T follicular helper cell (primary cell): ENCODE results near the gene DMC1.
"Not testable (repeated sequence)": the region's sequence is repeated elsewhere in the genome, so short reads cannot be mapped to it uniquely, and the experiment has no call there.

ENCODE experiments used
- DNase-seq: peaks from one replicate; pipeline ENCODE4 v3.0.0-alpha.2; 2020; ENCODE audit warnings: low read depth

DMC1 gene

GRCh38 chr22:38501797-38502672, 67.9 kb downstream of the DMC1 start:
- no peak for DNase-seq

GRCh38 chr22:38497869-38498268, 72.1 kb downstream of the DMC1 start:
- no peak for DNase-seq

GRCh38 chr22:38494939-38495338, 75.0 kb downstream of the DMC1 start:
- DNase-seq, result no peak

DNA sequence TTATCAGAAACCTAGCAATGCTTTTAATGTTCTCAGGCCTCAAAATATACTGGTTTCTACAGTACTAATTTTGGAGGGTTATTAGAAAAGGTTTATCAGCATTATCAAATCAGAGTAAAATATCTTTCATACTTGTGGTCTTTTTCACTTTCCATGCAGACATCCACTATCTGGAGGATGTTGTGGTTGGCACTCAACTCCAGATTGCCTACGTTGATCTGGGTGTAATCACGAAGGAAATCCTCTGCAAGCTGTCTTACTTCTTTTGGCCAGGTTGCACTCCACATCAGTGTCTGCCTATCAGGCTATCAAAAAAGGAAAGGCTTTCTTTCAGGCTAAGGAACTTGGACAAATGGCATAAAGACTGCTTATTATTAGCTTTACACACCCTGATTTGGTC, 75.5 kb downstream of the DMC1 start:
- DNase-seq, result no peak

DNA sequence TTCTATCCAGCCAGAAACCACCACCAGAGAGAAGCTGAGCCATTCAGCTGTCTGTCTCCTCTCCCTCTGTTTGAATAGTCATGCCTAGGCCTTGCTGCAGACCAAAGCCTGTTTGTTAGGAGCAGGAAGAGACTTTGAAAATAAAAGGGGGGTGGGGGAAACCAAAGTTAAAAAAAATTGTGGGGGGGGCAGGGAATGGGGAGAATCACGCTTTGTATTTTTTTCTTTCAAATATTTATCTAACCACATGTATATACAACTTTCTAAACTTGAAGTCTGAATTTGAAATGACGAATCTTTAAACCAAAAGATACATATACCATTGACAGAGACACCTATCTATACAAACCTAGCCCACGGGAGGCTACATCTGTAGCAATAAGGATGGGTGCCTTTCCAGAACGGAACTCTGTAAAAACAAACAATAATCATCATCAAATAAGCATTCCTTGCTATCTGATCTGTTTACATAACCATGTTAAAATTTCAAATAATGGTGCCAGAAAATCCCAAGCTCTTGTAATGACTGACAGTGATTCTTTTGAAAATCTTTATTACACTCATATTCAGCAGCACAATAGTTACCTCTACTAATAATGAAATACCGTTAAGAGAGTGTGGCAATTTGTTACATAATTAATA, 78.2 kb downstream of the DMC1 start:
- no peak for DNase-seq

GRCh38 chr22:38490915-38491314, 79.1 kb downstream of the DMC1 start:
- no peak for DNase-seq

DNA sequence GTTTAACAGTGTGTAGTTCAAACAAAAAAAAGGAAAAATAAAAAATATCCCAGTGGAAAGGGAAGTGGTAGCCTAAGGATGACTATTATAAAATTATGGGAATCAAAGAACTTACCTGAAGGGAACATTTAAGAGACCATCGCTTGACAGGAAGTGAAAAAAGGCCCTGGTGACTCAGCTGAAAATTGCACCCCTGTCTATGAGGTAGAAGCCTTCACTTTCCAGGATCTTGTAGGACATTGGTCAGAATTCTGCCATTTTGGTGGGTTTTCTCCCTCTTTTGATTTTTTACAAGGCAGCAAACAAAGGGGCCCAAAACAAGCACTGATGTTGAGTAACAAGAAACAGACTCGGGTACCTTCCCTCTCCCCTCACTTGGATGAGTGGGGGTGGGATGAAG, 79.5 kb downstream of the DMC1 start:
- DNase-seq, result no peak

- DNase-seq, result no peak
Measured at GRCh38 chr22:38489561-38490145, 80.3 kb downstream of the DMC1 start.

GRCh38 chr22:38489142-38489541, 80.8 kb downstream of the DMC1 start:
- no peak for DNase-seq

GRCh38 chr22:38487946-38488345, 82.0 kb downstream of the DMC1 start:
- DNase-seq, result no peak

DNA sequence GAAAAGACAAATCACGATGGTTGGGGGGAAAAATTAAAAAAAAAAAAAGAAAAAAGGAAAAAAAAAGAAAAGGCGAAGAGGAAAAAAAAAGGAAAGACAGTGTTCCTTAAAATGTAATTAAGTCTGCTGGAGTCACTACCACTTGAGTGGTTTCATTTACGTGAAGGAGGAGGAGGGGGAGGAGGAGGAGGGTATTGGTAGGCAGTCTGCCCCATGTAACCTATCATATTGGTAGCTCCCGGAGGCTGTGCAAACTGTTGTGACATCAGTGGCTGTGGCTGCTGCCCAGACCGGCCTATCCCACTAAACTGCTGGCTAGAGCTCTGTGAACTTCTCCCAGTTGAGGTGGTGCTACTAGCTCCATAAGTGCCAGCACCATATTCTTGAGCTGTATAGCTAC, 84.2 kb downstream of the DMC1 start:
- DNase-seq, result no peak

GRCh38 chr22:38484244-38484643, 85.7 kb downstream of the DMC1 start:
- no peak for DNase-seq

- no peak for DNase-seq
Measured at GRCh38 chr22:38482662-38483308, 87.2 kb downstream of the DMC1 start.

GRCh38 chr22:38481871-38482332, 88.1 kb downstream of the DMC1 start:
- DNase-seq, result no peak

DNA sequence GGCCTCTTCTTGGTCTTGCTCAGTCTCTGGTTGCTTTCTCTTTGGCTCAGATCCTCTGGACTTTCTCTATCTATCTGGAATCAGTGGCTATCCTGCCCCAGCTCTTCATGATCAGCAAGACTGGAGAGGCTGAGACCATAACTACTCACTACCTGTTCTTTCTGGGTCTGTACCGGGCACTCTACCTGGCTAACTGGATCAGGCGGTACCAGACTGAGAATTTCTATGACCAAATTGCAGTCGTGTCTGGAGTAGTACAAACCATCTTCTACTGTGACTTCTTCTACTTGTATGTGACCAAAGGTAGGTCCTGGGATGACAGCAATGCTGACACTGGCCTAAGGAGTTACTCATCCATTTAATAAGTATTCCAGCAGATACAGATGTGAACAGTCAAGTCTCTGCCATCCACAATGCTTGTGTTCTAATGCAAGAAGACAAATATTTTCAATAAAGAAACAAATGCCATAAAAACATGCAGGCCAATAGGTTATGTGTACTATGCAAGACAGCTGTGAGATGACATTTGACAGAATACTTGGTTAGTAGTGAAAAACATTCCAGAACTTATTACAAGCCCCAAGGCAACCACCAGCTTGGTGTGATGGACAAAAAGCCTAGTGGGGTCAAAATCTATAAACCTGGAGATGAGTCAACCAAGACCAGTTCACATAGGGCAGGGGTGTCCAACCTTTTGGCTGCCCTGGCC, 88.7 kb downstream of the DMC1 start:
- no peak for DNase-seq

DNA sequence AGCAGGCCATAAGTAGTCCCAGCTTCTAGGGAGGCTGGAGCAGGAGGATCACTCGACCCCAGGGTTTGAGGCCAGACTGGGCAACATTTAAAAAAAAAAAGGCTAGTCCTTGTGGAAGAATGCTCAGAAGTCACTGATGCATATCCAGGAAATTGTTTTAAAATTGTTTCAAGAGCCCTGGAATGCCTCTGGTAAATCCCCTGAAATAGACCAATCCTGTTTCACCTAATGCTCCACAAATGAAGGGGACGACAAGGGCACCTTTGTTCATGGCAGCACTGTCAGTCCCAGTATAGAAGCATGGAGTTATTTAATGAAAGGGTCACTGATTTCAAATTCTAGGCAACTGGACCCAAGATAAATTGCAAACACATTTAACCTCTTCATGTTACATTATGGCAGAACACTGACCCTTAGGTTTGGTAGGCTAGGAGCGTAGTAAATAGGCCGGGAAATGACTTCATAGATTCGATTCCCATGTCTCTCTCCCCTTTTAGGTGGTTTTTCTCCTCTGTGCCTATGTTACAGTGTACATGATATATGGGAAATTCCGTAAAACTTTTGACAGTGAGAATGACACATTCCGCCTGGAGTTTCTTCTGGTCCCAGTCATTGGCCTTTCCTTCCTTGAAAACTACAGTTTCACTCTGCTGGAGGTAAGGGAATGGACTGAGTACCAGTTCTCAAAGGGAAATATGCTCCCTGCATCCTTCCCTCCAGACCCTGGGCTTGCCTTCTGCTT, 90.7 kb downstream of the DMC1 start:
- DNase-seq, result no peak

DNA sequence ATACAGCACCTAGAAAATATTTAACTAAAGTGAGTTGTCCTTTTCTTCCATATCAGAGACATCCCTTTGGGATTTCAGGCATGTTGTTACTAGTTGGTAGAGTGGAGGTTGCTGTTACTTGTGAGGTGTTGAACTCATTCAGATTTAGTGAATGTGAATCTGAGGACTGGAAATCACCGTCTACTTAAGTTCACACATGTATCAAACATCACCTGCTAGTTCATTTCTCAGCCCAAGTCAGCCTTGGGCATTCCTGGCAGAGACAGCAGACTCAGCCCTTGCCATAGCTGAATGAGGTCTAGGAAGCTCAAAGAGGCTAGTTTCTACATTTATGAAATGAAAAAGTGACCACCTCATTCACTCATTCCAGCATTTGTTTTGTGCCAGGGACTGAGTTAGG, 92.4 kb downstream of the DMC1 start:
- no peak for DNase-seq

DNA sequence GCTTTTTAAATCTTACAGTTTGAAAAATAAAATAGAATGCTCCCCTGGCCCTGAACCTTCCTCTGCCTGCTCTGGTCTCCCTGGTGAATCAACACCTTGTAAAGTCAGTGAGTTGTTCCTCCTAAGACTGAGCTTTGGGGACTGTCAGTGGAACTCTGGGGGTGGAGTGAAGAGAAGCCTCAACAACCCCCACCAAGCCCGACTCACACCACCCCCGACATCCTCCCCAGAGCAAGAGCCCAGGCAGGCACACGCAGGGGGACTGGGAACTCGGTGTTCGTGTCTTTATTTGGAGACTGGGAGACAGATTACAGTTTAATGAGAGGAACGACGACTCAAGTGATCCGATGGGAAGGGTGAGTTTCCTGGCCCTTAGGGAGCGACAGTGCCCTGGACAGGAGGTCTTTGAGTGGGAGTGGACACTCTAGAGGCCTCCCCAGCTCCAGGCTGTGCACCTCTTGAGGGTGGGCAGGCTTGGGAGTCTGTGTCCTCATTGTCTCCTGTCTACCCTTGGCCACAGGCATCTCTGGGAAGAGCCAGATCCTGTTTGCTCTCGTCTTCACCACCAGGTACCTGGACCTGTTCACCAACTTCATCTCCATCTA, 95.9 kb downstream of the DMC1 start:
- DNase-seq, result no peak

- no peak for DNase-seq
Measured at GRCh38 chr22:38471237-38471636, 98.7 kb downstream of the DMC1 start.

GRCh38 chr22:38470179-38470578, 99.8 kb downstream of the DMC1 start:
- not testable (repeated sequence) for DNase-seq

DNA sequence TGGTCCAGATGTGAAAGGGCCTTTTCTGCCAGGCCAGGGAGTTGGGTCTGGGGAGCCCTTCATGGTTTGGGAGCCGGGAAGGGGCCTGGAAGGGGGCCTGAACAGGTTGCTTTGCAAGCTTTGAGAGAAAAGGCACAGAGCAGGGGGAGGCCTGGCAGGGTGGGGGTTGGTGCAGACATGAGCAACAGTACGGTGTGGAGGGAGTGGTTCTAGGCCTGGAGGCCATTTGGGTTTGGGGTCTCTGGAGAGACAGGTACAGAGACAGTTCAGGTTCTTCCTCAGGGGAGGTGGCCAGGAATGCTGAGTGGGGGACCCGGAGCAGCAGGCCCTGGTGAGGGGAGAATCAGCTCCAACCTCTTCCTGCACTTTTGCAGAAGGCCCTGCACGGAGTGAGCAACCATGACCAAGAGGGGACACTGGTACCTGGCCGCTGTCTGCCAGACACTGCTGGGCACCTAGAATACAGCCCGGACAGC, 100.6 kb downstream of the DMC1 start:
- DNase-seq, result no peak
